ENCODE data around the gene SLC8A2.
"Not testable (repeated sequence)": the region's sequence is repeated elsewhere in the genome, so short reads cannot be mapped to it uniquely, and the experiment has no call there.

The SLC8A2 gene

DNA sequence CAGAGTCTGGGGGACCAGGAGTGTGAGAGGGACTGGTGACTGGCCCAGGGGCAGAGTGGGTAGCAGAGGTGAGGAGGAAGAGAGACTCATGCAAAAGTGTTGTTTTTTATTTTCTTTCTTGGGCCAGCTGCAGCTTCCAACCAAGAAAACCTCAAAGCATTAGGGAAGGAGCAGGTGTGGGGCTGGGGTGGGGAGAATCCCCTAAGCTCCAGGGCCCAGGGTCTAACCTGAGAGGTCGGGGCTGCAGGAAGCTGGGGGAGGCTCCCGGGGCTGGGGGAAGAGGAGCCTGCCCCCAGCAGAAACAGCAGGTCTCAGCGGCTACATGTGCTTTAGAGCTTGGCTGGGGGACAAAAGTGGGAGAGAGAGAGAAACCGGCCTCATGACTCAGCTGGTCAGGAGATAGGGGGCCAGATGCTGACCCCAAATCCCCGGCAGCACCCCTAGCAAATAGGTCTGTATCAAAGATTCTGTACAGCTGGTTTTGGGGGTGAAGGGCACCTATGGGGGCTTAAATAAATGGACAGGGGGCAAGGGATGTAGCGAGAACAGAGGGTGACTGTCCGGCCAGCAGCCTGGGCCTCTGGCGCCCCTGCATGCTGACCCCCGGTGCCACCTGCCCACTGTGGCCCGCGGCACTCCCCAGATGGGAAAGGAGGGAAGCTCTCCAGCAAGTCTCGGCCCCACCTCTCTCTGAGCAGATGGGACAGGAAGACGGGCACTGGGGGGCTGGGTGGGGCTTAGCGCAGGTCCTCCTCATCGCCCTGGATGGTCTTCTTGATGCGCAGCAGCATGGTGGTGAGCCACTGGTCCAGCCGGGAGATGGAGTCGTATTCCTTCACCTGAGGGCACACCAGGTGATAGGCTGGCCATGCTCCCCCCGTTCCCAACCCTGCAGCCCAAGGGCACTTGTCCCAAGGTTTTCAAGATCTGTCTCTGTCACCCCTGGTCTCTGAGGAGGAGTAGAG is 16.1 kb upstream of the SLC8A2 start:
- no peak for DNase-seq (ENCODE audit: low read depth)

DNA sequence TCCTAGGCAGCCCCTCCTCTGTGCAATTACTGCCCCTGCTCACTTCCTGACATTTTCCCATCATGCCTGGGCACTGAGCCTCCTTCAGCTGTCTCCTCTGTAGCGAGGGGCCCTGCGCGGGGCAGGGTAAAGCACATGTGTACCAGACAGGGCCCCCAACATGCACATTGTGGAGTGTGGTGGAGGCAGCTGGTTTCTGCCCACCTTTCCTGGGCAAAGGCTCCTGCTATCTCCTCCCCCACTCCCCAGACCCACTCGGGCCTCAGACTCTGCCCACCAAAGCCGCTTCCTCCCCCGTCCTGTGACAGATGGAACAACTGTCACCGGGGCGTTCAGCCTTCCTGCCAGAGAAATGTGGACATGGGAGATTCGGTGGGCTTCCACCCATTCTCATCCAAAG is 15.2 kb upstream of the SLC8A2 start:
- DNase-seq (ENCODE audit: low read depth): no peak

DNA sequence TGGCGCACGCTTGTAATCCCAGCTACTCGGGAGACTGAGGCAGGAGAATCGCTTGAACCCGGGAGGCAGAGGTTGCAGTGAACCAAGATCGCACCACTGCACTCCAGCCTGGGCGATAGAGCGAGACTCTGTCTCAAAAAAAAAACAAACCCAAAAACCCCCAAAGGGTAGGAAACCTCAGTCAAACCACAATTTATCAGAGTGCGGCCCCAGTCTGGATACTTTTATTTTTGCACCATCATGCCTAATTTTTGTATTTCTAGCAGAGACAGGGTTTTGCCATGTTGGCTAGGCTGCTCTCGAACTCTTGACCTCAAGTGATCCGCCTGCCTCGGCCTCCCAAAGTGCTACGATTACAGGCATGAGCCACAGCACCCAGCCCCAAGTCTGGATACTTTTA is 14.5 kb upstream of the SLC8A2 start:
- not testable (repeated sequence) for DNase-seq (ENCODE audit: low read depth)

DNA sequence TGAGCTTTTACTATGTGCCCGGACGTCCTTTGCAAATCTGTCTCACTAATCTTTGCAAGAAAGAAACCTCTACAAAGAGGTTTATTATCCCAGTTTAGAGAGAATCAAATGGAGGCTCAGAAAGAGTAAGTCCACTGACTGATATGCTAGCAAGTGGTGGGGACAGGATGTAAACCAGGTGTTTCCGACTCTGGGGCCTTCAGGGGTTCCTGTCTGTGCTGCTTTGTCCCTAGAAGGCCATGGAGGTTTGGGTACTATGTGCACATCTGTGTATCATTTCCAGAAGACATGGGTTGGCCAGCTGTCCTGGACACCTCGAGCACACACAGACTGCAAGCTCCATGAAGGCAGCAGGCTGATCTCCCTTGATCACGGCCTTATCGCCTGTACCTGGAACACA is 13.5 kb upstream of the SLC8A2 start:
- no peak for DNase-seq (ENCODE audit: low read depth)

DNA sequence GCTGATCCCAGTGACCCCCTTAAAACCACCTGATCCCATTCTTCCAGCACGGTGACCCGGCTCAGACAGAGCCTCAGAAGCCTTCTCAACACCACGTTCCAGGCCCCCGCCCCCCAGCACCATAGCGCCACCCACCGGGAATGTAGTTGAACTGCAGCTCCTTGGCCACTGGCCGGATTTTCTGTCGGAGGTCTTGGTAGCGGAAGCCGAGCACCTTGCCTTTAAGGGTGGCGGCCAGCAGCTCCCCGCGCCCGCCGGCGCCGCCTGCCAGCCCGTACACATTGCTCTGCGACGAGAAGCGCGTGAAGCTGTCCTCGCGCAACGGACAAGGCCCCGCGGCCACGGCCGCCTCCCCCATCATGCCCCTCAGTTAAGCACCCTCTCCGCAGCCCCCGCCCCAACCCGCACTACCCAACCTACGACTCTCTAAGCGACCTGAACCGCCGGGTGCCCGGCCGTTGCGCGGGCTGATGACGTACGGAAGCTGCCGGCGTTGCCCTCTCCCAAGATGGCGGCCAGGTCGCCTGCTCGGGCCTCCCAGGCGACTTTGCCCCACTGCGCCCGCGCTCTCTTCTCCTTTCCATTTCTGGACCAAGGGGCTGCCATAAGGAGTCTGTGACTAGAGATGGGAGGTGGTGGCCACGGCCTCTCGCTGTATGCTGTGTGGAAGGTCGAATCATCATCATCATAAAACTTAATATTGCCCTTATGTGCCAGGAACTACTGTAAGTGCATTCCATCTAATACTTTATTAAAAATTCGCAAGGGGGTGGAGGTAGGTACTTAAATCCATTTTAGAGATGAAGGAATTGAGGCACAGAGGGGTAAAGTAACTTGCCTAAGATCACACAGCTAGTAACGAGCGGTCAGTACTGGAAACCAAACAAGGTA is 12.4 kb upstream of the SLC8A2 start, which contains the start of gene KPTN:
TSS of gene KPTN (minus strand) at position 420 of the 891 bp plus-strand sequence. CDS start at position 361, 59 bp downstream.
- DNase-seq (ENCODE audit: low read depth): peak; percentile 79

DNA sequence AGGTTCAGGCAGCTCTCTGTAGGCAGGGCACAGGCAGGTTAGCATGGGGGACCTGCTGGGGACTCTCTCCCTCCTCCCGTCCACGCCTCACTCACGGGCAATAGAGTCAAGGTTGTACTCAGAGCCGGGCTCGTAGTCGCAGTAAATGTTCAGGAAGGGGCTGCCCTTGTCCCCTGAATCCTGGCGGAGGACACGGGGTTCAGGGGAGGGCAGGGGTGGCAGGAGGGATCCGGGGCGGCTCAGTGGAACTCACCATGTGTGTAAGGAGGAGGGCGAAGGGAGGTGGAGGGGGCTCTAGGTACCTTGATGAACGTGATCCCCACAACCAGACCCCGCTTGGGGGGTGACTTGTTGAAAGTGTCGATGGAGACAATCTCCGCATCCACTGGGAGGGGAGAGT is 11.5 kb upstream of the SLC8A2 start:
- DNase-seq (ENCODE audit: low read depth): no peak

DNA sequence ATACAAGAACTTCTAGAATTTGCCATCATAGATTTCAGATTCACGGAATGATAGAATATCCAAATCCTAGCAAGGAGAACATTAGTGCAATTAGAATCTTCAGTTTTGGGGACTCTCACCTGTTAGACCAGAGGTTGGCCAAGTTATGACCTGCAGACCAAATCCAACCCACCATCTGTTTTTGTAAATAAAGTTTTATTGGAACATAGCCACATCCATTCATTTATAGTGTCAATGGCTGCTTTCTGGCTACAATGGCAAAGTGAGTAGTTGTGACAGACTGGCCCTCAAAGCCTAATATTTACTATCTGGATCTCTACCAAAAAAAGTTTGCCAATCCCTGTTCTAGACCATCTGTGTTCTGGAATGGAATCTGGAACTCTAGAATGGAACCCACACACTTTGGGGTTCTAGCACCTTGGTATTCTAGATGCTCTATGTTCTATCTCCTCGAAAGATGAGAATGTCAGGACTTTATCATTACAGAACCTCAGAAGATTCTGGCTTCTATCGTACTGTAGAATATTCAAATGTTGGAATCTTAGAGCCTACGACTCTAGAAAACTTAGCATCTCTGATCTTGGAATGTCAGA is 9.9 kb upstream of the SLC8A2 start:
- no peak for DNase-seq (ENCODE audit: low read depth)

DNA sequence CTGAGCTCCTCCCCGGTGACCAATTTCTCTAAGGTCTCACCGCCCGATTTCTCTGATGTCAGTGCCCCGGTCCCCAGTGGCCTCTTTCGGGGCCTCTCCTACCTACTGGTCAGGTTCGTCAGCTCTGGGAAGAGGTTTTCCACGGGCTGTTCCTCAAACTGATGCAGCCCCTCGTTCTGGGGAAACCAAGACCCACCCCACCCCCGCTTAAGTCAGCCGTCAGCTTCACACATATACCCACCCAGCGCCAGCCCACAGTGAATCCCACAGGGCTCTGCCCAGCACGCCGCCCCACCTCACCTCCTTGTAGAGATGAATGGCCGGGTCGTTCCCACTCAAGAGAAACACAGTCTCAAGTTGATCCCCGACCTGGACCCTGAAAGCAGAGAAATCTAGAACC is 9.0 kb upstream of the SLC8A2 start:
- DNase-seq (ENCODE audit: low read depth): no peak

DNA sequence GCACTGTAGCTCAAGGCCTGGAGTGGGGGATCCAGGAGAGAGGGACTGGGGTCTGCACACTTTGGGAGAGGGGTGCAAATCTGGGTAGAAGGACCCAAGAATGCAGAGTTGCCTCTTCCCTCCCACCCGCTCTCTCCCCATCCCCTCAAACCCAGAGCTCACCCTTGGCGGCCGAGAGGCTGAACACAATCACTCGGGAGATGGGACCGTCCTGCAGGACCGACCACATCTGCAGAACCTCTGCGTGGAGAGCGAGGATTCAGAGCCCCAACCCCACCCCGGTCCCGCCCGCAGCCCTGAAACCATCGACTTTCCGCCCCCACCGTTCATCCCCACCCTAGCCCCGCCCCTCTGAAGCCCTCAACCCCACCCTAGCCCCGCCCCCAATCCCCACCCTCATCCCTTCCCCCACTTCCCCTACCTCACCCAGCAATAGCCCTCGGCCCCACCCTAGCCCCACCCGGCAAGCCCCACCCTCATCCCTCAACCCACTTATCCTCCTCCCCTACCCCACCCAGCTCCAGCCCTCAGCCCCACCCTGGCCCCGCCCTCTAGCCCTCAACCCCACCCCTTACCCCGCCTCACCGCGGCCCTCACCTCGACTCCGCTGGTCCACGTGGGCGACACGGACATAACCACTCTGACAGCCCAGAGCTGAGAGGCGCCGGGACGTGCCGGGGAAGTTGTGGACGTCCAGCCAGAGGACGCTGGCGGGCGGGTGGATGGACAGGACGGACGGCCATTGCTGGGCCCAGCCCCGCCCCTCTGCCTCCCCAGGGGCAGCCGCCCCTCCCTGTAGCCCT is 8.2 kb upstream of the SLC8A2 start:
- no peak for DNase-seq (ENCODE audit: low read depth)

DNA sequence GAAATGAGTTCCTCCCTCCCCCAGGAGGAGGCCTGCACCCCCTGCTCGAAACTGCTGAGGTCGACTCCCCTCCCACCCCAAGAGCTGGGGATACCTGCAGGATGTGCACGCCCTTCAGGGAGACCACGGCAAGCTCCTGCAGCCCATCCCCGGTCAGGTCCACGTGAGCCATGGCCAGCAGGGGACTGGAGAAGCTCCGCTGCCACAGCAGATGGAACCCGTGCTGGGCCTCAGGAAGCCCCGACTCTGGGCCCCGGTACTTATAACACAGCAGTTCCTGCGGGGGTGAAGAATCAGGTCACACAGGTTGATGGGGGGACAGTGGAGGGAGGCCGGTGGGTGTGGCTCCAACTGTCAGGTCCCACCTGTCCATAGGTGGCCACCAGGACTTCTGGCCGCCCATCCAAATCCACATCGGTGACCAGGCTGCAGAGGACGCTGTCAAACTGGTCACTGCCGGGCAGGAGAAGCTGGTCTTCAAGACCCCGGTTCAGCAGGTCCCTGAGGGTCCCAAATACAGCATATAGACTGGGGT is 4.8 kb upstream of the SLC8A2 start:
- no peak for DNase-seq (ENCODE audit: low read depth)

DNA sequence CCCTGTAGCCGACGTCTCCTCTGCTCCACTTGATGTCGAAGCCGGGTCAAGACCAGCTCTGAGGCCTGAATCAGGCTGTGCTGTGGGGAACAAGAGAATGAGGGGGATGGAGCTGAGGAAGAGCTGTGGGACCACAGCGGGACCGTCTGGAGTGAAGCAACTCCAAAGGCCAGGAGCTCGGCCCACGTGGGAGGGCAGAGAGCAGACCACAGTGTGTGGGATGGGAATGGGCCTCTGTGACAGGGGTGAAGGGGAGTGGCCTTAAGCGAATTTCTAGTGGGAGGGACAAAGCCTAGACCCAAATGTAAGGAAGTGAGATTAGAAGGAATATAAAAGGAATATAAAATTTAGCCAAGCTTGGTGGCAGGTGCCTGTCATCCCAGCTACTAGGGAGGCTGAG is 3.8 kb upstream of the SLC8A2 start:
- DNase-seq (ENCODE audit: low read depth): no peak

DNA sequence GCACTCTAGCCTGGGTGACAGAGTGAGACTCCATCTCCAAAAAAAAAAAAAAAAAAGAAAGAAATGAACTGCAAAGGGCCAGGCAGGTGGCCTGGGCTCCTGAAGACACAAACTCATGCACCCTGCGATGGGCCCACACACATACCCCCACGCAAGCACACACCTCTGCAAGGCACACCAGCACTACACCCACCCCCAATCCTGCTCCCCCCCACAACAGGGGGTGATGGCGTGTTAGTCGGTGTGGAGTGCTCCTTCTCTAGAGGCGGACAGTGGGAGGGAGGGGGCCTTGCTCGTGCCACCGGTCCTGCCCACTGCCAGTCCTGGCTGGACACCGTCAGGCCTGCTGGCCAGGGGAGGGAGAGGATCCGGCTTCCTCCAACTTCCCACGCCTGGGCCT is 1.6 kb upstream of the SLC8A2 start:
- no peak for DNase-seq (ENCODE audit: low read depth)

DNA sequence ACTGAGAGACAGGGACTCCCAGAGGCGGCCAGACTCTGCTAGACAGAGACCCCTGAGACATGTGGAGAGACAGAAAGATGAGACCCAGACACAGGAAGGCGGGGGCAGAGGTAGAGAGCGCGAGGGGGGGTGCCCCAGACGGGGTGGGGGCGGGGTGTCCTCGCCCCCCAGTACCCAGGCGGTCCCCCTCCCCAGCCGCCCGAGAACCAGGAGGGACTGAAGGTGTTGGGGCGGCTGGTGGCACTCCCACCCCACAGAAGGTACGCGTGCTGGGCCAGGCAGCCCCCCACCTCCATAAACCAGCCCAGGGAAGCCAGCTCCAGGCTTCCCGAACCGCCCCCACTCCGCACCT is 336 bp downstream of the SLC8A2 start:
- no peak for DNase-seq (ENCODE audit: low read depth)

DNA sequence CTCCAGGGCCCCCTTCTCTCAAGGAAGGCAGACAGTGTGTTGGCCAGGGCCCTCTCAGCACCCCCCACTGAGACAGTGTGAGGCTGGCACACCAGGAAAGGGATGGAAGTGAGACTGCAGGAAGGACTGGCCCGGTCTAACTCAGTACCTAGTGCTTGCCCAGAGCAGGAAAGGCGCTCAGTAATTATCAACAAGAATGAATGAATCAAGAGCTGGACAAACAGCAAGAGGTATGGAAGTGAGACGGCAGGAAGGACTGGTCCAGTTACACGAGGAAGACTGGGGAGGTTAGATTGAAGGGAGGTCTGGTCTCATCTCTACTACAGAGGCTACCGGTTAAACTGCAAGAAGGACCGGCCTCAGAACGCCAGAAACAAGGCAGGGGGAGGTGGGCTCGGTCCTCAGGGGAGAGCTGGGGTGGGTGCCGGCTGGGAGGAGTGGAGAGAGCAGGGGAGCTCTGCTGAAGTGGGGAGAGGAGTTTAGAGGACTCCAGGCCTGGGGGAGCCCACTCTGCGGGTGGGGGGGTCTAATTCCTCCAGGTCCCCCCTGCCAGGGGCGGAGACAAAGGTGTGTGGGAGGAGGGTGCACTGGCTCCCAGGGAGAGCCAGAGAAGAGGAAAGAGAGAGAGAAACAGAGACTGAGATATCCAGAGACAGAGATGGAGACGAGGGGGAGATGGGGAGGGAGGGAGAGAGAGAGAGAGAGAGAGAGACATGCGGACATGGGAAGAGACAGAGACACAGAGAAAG is 1.1 kb downstream of the SLC8A2 start:
- no peak for DNase-seq (ENCODE audit: low read depth)

DNA sequence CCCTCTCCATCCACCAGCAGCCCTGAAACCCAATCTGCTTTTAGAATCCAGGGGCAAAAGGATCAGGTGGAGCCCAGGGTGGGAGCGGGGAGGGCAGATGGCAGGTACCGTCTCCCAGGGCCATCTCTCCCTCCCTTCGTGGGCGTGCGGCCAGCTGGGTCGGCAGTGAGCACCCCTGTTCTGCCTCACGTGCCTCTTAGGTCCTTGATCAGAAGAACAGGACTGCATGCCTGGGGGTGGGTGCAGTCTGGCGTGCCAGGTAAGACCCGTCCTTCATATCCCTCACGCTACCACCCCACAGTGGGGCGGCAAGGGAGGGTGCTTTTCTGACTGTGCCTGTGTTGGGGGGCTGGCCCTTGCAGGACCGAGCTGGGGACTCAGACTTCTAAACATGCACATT is 2.0 kb downstream of the SLC8A2 start:
- no peak for DNase-seq (ENCODE audit: low read depth)

DNA sequence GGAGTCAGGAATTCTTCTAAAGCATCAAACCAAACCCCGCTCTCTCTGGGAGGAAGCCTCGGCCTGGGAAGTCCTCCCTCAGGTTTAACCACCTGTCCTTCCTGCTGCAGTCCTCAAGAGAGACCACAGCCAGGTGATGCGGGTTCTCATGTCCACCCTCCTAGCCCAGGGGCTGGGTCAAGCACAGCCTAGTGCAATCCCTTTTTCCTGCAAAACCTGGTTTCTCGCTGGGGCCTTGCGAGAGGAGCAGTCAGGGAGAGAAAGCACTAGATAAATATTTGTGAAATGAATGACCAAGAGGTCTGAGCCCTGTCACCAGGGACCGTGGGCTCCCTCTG is 2.4 kb downstream of the SLC8A2 start:
- no peak for DNase-seq (ENCODE audit: low read depth)

DNA sequence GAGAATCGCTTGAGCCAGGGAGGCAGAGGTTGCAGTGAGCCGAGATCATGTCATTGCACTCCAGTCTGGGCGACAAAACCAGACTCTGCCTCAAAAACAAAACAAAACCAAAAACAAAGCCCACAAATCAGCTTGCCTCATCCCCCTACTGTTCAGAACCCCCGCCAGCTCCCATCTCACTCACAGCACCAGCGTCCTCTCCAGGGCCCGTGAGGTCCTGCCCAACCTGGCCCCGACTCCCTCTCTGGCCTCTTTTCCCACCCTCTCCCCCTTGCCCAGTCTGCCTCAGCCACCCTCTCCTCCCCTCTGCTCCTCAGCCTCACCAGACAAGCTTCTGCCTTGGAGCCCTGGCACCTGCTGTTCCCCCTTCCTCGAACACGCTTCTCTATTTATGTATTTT is 3.8 kb downstream of the SLC8A2 start:
- no peak for DNase-seq (ENCODE audit: low read depth)

DNA sequence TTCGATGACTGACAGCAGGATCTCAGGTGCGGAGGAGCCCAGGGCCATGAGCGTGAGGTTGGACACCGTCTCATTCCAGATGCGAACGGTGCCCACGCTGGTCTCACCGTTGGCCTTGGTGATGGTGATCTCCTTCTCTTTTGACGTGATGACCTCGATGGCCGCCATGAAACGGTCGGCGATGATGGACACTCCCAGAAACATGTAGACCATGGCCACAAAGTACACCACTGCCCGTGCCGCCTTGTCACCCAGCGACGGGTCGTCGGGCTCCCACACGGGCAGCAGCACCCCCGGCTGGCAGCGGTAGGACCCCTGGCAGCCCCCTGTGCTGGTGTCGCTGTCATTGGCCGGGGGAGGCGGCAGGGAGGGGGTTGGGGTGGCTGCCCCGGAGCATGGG is 5.7 kb downstream of the SLC8A2 start:
- no peak for DNase-seq (ENCODE audit: low read depth)

DNA sequence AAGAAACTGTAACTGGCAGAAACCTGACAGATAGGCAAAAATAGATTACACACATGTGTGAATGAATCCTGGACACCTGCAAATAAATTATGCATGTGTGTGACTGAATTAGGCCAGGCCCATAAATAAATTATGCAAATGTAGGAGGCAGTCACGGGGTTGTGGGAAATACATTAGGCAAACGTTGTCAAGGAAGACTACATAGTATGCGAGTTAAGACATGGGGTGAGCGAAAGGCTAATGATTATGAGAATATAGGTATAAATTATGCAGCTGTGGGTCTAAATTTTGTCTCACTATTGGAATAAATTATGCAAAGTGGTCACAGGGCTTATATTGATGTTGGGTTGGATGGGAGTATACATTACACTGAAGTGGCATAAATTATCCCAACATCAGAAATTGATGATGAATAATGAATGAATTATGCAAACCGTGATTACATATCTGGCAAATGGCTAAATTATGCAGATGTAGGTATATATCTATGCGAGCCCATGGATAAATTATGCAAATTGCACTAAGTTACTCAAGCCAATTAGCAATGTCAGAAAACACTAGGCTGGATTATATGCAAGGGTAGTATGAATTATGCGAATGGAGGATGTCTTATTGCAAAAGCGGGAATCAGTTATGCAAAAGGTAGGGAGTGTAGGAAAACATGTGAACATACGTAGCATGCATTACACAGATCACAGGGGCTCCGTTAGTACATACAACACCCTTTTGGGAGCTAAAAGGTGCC is 6.8 kb downstream of the SLC8A2 start:
- DNase-seq (ENCODE audit: low read depth): no peak

DNA sequence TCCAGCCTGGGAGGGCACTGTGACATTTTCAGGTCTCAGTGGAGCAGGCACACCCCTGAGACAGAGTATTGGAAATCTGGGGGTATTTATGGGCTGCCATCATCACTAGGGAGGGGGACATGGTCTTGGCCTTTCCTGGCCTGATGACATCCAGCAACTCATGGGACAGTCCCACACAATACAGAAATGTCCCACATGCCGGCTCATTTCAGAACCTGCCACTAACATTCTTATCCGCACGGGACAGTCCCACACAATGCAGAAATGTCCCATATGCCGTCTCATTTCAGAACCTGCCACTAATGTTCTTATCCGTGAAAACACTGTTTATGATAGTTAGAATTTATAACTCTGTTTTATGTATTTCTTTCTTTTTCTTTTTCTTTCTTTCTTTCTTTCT is 9.8 kb downstream of the SLC8A2 start:
- no peak for DNase-seq (ENCODE audit: low read depth)
